ENCODE results near the gene SMC2.

- TF ChIP-seq EP300 (IDR thresholded peaks at IDR 0.05) (no peak), CTCF (IDR thresholded peaks at IDR 0.05) (peak; percentile 30 to 58 (median 51))
Measured at GRCh38 chr9:104091708-104092107, 2.4 kb upstream of the SMC2 start.

Measured in gastroesophageal sphincter (tissue), 3 donors.